HUES64 (cell line): Measurements from ENCODE around the gene PDIA3.

Experiments used
- H3K27ac ChIP-seq: 2 replicates; pipeline ENCODE4 v1.7.0; 2013; ENCODE audit warnings: low read depth, low read length, inconsistent platforms
- H3K27me3 ChIP-seq: 2 replicates; pipeline ENCODE4 v1.6.1; 2013; ENCODE audit warnings: mild to moderate bottlenecking, low read length; ENCODE audit not compliant: insufficient read depth
- H3K36me3 ChIP-seq: 2 replicates; pipeline ENCODE4 v1.6.1; 2013; ENCODE audit warnings: mild to moderate bottlenecking, low read length; ENCODE audit not compliant: insufficient read depth
- H3K4me1 ChIP-seq: 2 replicates; pipeline ENCODE4 v1.6.1; 2013; ENCODE audit warnings: mild to moderate bottlenecking, low read length, moderate library complexity; ENCODE audit not compliant: insufficient read depth
- H3K4me3 ChIP-seq: 2 replicates; pipeline ENCODE4 v1.5.1; 2013; ENCODE audit warnings: mild to moderate bottlenecking, low read length, moderate library complexity
- H3K9ac ChIP-seq: 2 replicates; pipeline ENCODE4 v1.6.1; 2013; ENCODE audit warnings: mild to moderate bottlenecking, low read depth, low read length
- H3K9me3 ChIP-seq: 2 replicates; pipeline ENCODE4 v1.6.1; 2013; ENCODE audit warnings: low read depth, low read length; ENCODE audit not compliant: insufficient read depth
- WGBS: fragments of 150-250, 120-280 bp; methylation state at CpG from one replicate; pipeline ENCODE4 v1.1.7; 2013; ENCODE audit warnings: missing lambda C conversion rate; 5-methylcytosine and 5-hydroxymethylcytosine counted together

PDIA3 gene

DNA sequence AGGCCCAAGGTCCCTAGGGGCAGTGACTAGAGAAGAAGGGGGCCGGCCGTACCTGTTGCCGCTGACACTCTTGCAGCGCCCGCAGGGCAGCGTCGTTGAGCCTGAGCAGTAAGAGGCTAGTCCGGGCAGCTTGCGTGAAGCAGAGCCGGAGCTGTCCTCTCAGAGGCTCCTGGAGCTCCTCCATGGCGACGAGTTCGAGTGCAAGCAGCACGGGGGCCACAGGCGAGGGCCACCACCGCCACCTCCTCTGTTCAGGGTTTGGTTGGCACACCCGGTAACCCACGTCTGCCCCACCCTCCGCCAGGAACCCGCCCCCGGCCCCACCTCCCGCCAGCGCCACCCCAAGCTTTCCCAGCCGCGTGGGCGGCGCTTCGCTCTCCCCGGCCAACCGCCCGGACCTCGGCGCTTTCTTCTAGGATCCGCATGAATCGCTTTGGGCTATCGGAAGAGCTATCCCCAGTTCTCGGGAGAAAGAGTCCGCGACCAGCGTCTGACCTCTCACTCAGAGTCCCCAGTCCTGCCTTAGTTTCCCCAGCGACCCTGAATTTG lies 30.6 kb downstream of the PDIA3 start, which contains the start of gene ELL3:
ELL3 (minus strand) TSS at position 249 of the 549 bp plus-strand sequence; CDS start at position 184, 65 bp downstream.
- peaks cover 11% of the 10 kb centered on the region; the same call in 1 of the 2 replicates for H3K27me3 ChIP-seq
- H3K9ac ChIP-seq: peak within 1 kb of the TSS; percentile 58
- WGBS: under 1% methylated on average over 41 of the region's 41 CpGs
- H3K27ac ChIP-seq: peak within 1 kb of the TSS; percentile 31; the same call in 1 of the 2 replicates
- H3K4me1 ChIP-seq: 0 out of 2 replicates have a peak, but pooled peaks cover 7% of the 10 kb centered on the region
- no peaks in the 10 kb centered on the region for H3K9me3 ChIP-seq
- peak within 1 kb of the TSS; percentile 71 for H3K4me3 ChIP-seq
- H3K36me3 ChIP-seq: peaks cover 25% of the 10 kb centered on the region

DNA sequence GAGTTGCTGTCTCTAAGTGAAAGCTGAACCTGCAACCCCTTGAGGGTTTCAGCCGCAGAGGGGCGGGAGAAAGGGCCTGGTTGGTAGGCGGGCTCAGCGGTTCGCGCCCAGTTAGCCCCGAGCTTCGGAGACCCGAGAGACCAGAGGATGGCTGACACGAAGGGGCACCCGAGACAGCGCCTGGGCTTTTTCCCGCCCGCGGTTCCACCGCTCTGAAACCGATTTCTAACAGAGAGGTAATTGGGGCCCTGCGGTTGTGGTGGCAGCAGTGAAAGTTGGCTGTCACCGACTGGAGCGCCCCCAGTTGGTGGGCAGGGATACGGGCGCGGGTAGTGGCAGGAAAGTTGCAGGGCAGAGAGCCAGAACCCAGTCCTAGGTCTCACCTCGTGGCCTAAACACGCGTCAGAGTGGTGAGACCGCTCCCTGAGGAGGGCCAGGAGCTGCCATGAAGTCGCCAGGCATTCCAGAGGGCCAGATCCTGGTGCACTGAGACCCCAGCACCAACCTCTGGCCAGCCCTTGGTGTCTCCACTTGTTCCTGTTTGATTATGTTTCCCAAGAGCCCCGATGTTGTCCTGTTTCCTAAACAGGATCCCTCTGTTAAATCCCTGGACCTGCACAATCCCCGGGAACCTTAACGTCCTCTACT lies 31.2 kb downstream of the PDIA3 start:
- Histone ChIP-seq H3K27me3 (peaks cover 11% of the 10 kb centered on the region; the same call in 1 of the 2 replicates), H3K9ac (peak overlapping the region; percentile 58), H3K9me3 (no peaks in the 10 kb centered on the region), H3K4me3 (peak overlapping the region; percentile 71), H3K27ac (peak overlapping the region; percentile 31; the same call in 1 of the 2 replicates), H3K36me3 (peaks cover 19% of the 10 kb centered on the region), H3K4me1 (0 out of 2 replicates have a peak, but pooled peaks cover 7% of the 10 kb centered on the region)
- WGBS: 5% methylated on average over 31 of the region's 31 CpGs

DNA sequence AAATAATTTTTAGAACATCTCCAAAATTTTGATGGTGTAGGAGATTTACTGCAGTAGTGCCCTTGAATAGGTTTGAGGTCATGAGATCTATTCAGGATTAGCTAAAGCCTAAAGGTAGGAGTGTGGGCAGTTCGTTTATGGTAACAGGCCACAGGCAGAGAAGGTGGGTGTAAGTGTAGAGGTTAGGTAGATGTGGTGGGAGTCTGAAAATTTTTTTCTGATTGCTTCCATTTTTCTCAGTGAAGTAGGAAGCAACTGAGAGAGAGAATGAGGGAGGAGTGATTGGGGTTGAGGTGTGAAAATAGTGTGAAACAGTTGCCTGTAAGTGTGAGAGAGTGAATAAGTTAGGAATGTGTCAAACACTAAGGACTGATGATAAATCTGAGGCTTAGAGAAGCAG lies 32.8 kb downstream of the PDIA3 start:
- Histone ChIP-seq H3K36me3 (peaks cover 5% of the 10 kb centered on the region), H3K27ac (no peak overlapping the region), H3K9me3 (no peaks in the 10 kb centered on the region), H3K27me3 (peaks cover 11% of the 10 kb centered on the region; the same call in 1 of the 2 replicates), H3K4me3 (no peak overlapping the region), H3K9ac (no peak overlapping the region), H3K4me1 (0 out of 2 replicates have a peak, but pooled peaks cover 7% of the 10 kb centered on the region)
- WGBS: 89% methylated on average over 1 of the region's 1 CpG

DNA sequence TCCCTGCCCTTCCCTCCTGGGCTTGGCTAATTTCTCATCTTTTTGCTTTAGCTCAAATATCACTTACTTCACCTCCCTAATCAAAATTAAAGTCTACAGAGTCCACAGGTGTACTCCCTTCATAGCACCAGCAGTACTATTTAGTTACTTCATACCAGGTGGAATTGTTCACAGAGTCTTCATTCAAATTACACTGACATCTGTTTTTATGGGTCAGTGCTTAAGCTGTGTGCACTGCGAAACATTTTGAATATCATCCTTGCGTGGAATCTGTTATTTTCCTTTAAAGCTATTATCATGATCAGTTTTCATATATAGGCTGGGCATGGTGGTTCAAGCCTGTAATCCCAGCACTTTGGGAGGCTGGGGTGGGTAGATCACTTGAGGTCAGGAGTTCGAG lies 43.2 kb downstream of the PDIA3 start:
- H3K36me3 ChIP-seq: peaks cover 12% of the 10 kb centered on the region
- H3K27ac ChIP-seq: no peak overlapping the region
- 99% methylated on average over 3 of the region's 3 CpGs for WGBS
- H3K27me3 ChIP-seq: no peaks in the 10 kb centered on the region
- no peak overlapping the region for H3K4me3 ChIP-seq
- peaks cover 13% of the 10 kb centered on the region for H3K4me1 ChIP-seq
- no peak overlapping the region for H3K9ac ChIP-seq
- H3K9me3 ChIP-seq: no peaks in the 10 kb centered on the region

DNA sequence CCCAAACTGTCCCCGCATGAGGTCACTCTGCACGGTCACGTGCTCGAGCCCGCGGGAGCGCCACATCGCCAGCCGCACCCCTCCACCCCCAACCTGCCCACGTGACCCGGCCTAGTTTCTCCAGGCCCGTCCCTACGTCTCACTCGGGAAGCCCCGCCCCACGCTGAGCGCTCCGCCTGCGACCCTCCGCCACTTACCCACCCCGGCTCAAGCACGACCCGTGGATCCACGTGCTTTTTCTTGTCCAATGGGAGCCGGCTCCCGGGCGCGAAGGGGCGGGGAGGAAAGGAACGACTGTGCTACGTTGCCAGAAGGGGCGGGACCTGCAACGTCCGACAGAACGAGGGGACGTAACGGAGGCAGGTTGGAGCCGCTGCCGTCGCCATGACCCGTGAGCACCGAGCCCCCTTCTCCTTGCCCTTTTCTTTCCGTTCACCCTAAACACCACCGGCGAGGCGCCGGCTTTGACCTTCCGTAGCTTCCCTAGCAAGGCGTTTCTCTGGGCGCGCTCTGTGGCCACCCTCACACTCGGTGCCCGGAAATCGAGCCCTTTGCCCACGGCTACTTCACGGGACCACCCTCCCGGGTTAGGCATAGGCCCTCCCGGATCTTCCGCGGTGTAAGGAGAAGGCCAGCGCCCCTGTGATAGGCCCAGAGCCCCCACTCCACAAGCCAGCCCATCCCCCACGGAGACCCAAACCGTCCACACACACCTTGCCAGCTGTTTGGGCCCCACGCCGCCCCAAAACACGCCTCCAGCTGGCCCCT lies 45.9 kb downstream of the PDIA3 start, which contains the start of gene SERF2:
SERF2 (plus strand) TSS at position 328 of the 768 bp plus-strand sequence; CDS start at position 385, 57 bp downstream.
- Histone ChIP-seq H3K27me3 (no peaks in the 10 kb centered on the region), H3K9ac (peak within 1 kb of the TSS; percentile 97), H3K4me3 (peak within 1 kb of the TSS; percentile 98), H3K27ac (peak within 1 kb of the TSS; percentile 87), H3K4me1 (peaks cover 32% of the 10 kb centered on the region), H3K36me3 (peaks cover 40% of the 10 kb centered on the region), H3K9me3 (no peaks in the 10 kb centered on the region)
- WGBS: under 1% methylated on average over 66 of the region's 66 CpGs

DNA sequence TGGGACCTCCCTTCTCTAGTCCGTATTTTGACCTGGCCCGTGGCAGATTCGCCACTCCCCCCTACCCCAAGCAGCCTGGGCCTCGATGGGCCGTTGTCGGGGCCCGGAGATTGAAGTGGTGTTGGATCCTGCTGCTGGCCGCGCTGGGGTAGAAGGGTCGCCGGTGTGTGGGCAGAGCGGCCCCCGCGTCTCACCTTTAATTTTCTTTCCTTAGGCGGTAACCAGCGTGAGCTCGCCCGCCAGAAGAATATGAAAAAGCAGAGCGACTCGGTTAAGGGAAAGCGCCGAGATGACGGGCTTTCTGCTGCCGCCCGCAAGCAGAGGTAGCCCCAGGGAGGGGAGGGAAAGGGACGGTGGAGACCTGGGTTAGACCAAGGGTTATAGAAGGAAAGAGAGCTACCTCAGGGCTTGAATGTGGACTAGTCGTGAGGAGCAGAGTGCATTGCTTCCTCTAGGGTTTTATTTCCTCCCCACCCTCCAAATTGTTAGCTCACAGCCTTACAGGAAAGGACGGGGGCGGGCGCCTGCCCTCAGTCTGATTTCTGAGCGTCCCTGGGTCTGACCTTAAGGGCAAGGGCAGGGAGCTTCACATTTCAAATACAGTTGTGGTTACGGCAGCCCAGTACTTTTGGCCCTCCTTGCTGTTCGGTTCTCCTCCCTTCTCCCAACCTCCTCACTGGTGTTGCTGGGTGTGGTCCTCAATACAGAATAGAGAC lies 46.7 kb downstream of the PDIA3 start:
- Histone ChIP-seq H3K9ac (peak overlapping the region; percentile 97), H3K4me1 (peaks cover 32% of the 10 kb centered on the region), H3K36me3 (peaks cover 40% of the 10 kb centered on the region), H3K27ac (peak overlapping the region; percentile 87), H3K9me3 (no peaks in the 10 kb centered on the region), H3K4me3 (peak overlapping the region; percentile 98), H3K27me3 (no peaks in the 10 kb centered on the region)
- WGBS: 8% methylated on average over 33 of the region's 33 CpGs

DNA sequence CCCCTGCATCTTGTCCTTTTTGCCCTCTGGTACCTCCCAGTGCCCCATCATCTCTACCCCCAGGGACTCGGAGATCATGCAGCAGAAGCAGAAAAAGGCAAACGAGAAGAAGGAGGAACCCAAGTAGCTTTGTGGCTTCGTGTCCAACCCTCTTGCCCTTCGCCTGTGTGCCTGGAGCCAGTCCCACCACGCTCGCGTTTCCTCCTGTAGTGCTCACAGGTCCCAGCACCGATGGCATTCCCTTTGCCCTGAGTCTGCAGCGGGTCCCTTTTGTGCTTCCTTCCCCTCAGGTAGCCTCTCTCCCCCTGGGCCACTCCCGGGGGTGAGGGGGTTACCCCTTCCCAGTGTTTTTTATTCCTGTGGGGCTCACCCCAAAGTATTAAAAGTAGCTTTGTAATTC lies 47.4 kb downstream of the PDIA3 start:
- WGBS: 92% methylated on average over 10 of the region's 10 CpGs
- Histone ChIP-seq H3K9me3 (no peaks in the 10 kb centered on the region), H3K36me3 (peaks cover 44% of the 10 kb centered on the region), H3K4me3 (peak overlapping the region; percentile 98), H3K27me3 (no peaks in the 10 kb centered on the region), H3K27ac (no peak overlapping the region), H3K9ac (0 out of 2 replicates have a peak overlapping the region, but pooled peaks have one; percentile 97), H3K4me1 (peaks cover 32% of the 10 kb centered on the region)

DNA sequence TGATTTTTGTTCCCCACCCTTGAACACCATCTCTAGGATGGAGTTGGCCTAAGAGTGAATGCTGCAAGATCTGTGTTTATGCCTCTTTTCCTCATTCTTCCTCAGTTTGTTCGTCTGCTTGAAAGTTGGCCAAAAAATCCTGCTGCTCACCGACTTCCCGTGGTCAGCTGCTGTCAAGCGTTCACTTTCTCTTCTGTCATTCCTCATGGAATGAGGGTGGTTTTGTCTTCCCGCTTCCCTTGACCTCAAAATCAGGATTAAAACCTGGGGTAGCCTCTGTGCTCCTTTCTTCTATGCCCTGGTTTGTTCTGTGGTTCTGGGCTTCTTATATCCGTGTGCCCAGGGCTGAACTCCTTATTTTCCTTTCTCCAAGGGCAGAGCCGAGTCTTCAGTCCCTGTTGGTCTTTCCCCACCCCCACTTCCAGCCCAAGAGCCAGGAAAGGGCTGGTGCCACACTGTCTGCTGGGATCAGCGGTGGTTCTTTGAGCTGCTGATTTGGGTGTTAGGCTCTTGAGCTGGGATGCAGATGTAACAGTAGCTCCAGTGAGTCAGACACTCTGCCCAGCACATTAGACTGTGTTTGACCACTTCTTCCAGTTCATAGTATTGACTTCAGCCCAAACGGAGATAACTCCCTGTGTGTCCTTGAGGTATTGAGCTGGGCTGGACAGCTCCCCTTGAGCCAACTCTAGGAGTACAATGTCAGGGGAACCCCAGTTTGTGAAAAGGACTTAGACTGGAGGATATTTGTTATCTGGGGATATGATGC lies 48.2 kb downstream of the PDIA3 start:
- H3K36me3 ChIP-seq: peaks cover 52% of the 10 kb centered on the region
- H3K4me1 ChIP-seq: peaks cover 33% of the 10 kb centered on the region
- no peak overlapping the region for H3K9ac ChIP-seq
- H3K4me3 ChIP-seq: 0 out of 2 replicates have a peak overlapping the region, but pooled peaks have one; percentile 9
- no peaks in the 10 kb centered on the region for H3K27me3 ChIP-seq
- no peaks in the 10 kb centered on the region for H3K9me3 ChIP-seq
- 94% methylated on average over 9 of the region's 9 CpGs for WGBS
- peak overlapping the region; percentile 39; the same call in 1 of the 2 replicates for H3K27ac ChIP-seq

DNA sequence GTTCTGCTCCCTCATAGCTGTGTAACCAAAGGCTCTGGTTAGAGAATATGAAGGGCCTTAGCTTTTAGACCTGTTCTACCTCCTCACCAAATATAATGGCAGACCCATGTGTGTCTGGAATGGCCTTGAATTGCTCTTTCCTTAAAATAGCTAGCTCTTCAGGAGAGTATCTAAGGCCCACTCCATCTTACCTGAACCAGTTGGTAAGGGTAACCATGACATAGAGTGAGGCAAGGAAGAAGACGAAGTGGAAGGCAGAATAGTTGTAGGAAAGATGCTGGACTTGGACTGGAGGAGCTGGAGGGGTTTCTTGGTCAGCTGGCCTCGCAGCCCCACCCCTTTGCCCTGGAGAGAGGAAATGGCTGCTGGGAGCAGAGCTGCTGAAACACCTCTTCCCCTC lies 49.0 kb downstream of the PDIA3 start:
- H3K27me3 ChIP-seq: no peaks in the 10 kb centered on the region
- no peaks in the 10 kb centered on the region for H3K9me3 ChIP-seq
- H3K4me1 ChIP-seq: peaks cover 40% of the 10 kb centered on the region
- no peak overlapping the region for H3K9ac ChIP-seq
- H3K27ac ChIP-seq: peak overlapping the region; percentile 39; the same call in 1 of the 2 replicates
- peaks cover 59% of the 10 kb centered on the region for H3K36me3 ChIP-seq
- H3K4me3 ChIP-seq: no peak overlapping the region
- WGBS: 90% methylated on average over 2 of the region's 2 CpGs

DNA sequence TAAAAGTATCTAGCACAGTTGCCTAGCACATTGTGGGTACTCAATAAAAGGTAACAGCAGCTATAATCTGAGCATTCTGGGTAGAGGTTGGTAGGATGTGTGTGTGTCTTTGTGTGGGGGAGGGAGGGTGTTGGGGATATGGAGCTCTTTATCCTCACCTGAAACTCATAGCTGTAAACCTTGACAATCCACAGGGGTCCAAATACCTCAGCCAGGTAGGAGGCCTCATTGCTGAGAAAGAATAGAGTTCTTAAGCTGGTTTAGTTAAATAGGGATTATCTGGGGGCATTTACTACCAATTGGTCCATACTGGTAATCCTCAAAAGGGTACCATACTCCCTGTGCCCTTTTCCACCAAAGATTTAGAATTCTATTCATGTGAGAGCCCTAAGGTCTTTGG lies 49.8 kb downstream of the PDIA3 start:
- peak overlapping the region; percentile 66; the same call in 1 of the 2 replicates for H3K27ac ChIP-seq
- H3K4me1 ChIP-seq: peaks cover 41% of the 10 kb centered on the region
- H3K4me3 ChIP-seq: no peak overlapping the region
- H3K9ac ChIP-seq: no peak overlapping the region
- H3K27me3 ChIP-seq: no peaks in the 10 kb centered on the region
- H3K36me3 ChIP-seq: peaks cover 59% of the 10 kb centered on the region
- no peaks in the 10 kb centered on the region for H3K9me3 ChIP-seq
